ENCODE data around the gene F2R. TPM values are rescaled to one million over a fixed set of nuclear protein-coding genes. Genes with fewer than 3 reads are reported as not detected.

F2R gene
- total and polyA plus RNA-seq, 9 of the 15 experiments (the other 6 are each of a cell fraction or from before 2014, with no cell fraction given): 4.0 to 34.7 (median 15.1) TPM

DNA sequence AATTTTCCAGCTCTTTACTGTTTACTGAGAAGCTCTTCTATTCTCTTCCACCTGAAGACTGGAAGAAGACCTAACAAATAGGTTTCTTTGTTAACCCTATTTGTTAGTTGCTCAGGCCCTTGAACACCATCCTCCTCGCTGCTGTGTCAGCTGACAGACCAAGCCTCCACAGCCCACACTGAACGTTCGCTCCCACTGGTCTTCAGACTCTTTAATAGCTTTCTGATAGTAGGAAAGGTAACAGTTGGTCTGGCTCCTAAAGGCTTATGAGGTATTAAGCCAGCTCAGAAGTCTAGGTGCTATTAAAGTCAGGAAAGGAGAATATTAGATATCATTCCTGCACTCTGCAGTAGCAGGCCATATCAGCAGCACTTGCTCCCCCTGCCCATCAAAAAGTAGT lies 23.3 kb upstream of the F2R start:
- ATAC-seq: no peak
- Histone ChIP-seq H3K9me3 (replicated peaks; ENCODE audit: control insufficient read depth, insufficient read depth, low read depth, low read length) (no peaks in the 10 kb centered on the region), H3K27me3 (ENCODE audit: control insufficient read depth in 2 of 2, insufficient read depth in 2 of 2, low read length in 2 of 2) (no peaks in the 10 kb centered on the region), H4K20me1 (replicated peaks; ENCODE audit: control insufficient read depth, insufficient read depth, low read length) (no peaks in the 10 kb centered on the region), H2AFZ (ENCODE audit: low read depth, low read length) (no peak overlapping the region), H3K79me2 (ENCODE audit: control insufficient read depth, insufficient read depth, low read length) (no peaks in the 10 kb centered on the region), H3K4me1 (replicated peaks in 1 of 2; ENCODE audit: control insufficient read depth in 2 of 2, insufficient read depth in 2 of 2, low read length in 2 of 2) (peaks cover 0 to 10% of the 10 kb centered on the region in 2 experiments; a peak in 3 of 5 replicates), H3K27ac (ENCODE audit: extremely low read depth, low read depth, low read length) (no peak overlapping the region), H3K4me2 (ENCODE audit: insufficient read depth, low read length) (no peak overlapping the region), H3K9me1 (ENCODE audit: control insufficient read depth, insufficient read depth, low read length) (no peaks in the 10 kb centered on the region), H3K4me3 (no peak overlapping the region), H3K36me3 (ENCODE audit: control insufficient read depth, insufficient read depth, low read length) (no peaks in the 10 kb centered on the region), H3K9ac (ENCODE audit: insufficient read depth in 1 of 2, low read depth in 2 of 2, low read length in 2 of 2) (no peak overlapping the region)
- in situ Hi-C loops (cut with MboI): no loop called here
- no peak for FAIRE-seq
- POLR2A ChIA-PET: interaction anchor here (0.7 to 1.6 kb wide), 5 partner anchors 8 to 24 kb away, joined by 3 to 5 read pairs (median 3); no protein-coding TSS in a partner anchor
- CTCF ChIA-PET (ENCODE audit: low intra/inter-chr PET ratio): no interaction called here
- no TSS peak for BruUV-seq (replicated peaks)
- no peak for DNase-seq (ENCODE audit: extremely low read depth in 1 of 4, low spot score in 3 of 4)
- WGBS (ENCODE audit: insufficient coverage, low coverage, missing lambda C conversion rate): 62% methylated on average over 3 of the region's 3 CpGs
- intact Hi-C loops (cut with micrococcal nuclease): no loop called here
- TF ChIP-seq, protein P1, sequence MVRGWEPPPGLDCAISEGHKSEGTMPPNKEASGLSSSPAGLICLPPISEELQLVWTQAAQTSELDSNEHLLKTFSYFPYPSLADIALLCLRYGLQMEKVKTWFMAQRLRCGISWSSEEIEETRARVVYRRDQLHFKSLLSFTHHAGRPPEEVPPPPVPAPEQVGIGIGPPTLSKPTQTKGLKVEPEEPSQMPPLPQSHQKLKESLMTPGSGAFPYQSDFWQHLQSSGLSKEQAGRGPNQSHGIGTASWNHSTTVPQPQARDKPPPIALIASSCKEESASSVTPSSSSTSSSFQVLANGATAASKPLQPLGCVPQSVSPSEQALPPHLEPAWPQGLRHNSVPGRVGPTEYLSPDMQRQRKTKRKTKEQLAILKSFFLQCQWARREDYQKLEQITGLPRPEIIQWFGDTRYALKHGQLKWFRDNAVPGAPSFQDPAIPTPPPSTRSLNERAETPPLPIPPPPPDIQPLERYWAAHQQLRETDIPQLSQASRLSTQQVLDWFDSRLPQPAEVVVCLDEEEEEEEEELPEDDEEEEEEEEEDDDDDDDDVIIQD (CRISPR knock-in tag; IDR thresholded peaks at IDR 0.05): no peak
- TF ChIP-seq, protein P2, sequence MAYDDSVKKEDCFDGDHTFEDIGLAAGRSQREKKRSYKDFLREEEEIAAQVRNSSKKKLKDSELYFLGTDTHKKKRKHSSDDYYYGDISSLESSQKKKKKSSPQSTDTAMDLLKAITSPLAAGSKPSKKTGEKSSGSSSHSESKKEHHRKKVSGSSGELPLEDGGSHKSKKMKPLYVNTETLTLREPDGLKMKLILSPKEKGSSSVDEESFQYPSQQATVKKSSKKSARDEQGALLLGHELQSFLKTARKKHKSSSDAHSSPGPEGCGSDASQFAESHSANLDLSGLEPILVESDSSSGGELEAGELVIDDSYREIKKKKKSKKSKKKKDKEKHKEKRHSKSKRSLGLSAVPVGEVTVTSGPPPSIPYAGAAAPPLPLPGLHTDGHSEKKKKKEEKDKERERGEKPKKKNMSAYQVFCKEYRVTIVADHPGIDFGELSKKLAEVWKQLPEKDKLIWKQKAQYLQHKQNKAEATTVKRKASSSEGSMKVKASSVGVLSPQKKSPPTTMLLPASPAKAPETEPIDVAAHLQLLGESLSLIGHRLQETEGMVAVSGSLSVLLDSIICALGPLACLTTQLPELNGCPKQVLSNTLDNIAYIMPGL (CRISPR knock-in tag; IDR thresholded peaks at IDR 0.05): no peak
- TF ChIP-seq, protein P3, sequence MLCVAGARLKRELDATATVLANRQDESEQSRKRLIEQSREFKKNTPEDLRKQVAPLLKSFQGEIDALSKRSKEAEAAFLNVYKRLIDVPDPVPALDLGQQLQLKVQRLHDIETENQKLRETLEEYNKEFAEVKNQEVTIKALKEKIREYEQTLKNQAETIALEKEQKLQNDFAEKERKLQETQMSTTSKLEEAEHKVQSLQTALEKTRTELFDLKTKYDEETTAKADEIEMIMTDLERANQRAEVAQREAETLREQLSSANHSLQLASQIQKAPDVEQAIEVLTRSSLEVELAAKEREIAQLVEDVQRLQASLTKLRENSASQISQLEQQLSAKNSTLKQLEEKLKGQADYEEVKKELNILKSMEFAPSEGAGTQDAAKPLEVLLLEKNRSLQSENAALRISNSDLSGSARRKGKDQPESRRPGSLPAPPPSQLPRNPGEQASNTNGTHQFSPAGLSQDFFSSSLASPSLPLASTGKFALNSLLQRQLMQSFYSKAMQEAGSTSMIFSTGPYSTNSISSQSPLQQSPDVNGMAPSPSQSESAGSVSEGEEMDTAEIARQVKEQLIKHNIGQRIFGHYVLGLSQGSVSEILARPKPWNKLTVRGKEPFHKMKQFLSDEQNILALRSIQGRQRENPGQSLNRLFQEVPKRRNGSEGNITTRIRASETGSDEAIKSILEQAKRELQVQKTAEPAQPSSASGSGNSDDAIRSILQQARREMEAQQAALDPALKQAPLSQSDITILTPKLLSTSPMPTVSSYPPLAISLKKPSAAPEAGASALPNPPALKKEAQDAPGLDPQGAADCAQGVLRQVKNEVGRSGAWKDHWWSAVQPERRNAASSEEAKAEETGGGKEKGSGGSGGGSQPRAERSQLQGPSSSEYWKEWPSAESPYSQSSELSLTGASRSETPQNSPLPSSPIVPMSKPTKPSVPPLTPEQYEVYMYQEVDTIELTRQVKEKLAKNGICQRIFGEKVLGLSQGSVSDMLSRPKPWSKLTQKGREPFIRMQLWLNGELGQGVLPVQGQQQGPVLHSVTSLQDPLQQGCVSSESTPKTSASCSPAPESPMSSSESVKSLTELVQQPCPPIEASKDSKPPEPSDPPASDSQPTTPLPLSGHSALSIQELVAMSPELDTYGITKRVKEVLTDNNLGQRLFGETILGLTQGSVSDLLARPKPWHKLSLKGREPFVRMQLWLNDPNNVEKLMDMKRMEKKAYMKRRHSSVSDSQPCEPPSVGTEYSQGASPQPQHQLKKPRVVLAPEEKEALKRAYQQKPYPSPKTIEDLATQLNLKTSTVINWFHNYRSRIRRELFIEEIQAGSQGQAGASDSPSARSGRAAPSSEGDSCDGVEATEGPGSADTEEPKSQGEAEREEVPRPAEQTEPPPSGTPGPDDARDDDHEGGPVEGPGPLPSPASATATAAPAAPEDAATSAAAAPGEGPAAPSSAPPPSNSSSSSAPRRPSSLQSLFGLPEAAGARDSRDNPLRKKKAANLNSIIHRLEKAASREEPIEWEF (CRISPR knock-in tag; IDR thresholded peaks at IDR 0.05): no peak
- TF ChIP-seq ZNF282 (CRISPR knock-in tag; IDR thresholded peaks at IDR 0.05) (no peak), TARDBP (IDR thresholded peaks at IDR 0.05) (no peak), ZNF408 (CRISPR knock-in tag; IDR thresholded peaks at IDR 0.05; ENCODE audit: low read depth) (no peak), FOXP1 (CRISPR knock-in tag; IDR thresholded peaks at IDR 0.05) (no peak), MYNN (IDR thresholded peaks at IDR 0.05) (no peak), MYNN (CRISPR knock-in tag; IDR thresholded peaks at IDR 0.05) (no peak), TAF1 (IDR thresholded peaks at IDR 0.05; ENCODE audit: control insufficient read depth, extremely low read depth, insufficient read depth, low read length, severe bottlenecking) (no peak), RBBP5 (IDR thresholded peaks at IDR 0.05; ENCODE audit: borderline replicate concordance, insufficient read depth, low read length, poor library complexity, severe bottlenecking) (no peak), GABPB1 (CRISPR knock-in tag; IDR thresholded peaks at IDR 0.05) (no peak), HNRNPL (IDR thresholded peaks at IDR 0.05; ENCODE audit: low read depth, low read length) (no peak)
